IMR-90 (cell line): ENCODE results near the gene PPP1R13L. TPM values are rescaled to one million over a fixed set of nuclear protein-coding genes. Genes with fewer than 3 reads are reported as not detected.

Experiments used
- ATAC-seq: fragments of 200-7000 bp; cut with Tn5 transposase; 2 replicates; pipeline ENCODE4 v1.9.1; 2020; ENCODE audit warnings: low read depth, mild to moderate bottlenecking, moderate library complexity
- BruUV-seq: library from RNA; stranded (reverse); fragments of 400-500 nt; replicated peaks from 2 replicates; lab custom pipeline; 2021; lab: Mats Ljungman, UMichigan
- CTCF ChIA-PET: fragments of 300-600 bp; formaldehyde crosslinking; extraction: SDS; loops from one replicate; lab custom pipeline; 2021; ENCODE audit warnings: antibody characterized with exemption; lab: Yijun Ruan, JAX
- POLR2A ChIA-PET: fragments of 300-600 bp; sonication (Branson Sonifier 250); formaldehyde crosslinking; loops from one replicate; lab custom pipeline; 2022; ENCODE audit warnings: antibody characterized with exemption; ENCODE audit not compliant: unreplicated experiment; lab: Charles Lee
- DNase-seq: peaks from one replicate; pipeline ENCODE4 v3.0.0; 2013
- H2AFZ ChIP-seq: replicated peaks from 2 replicates; pipeline ENCODE3; 2013; ENCODE audit warnings: low read length, mild to moderate bottlenecking; ENCODE audit not compliant: poor library complexity
- H2AK5ac ChIP-seq: 2 replicates; pipeline ENCODE4 v1.6.1; 2013; ENCODE audit warnings: low read depth, low read length, inconsistent platforms
- H2AK9ac ChIP-seq: replicated peaks from 2 replicates; pipeline ENCODE3; 2013; ENCODE audit warnings: mild to moderate bottlenecking, low read depth, low read length, moderate library complexity; ENCODE audit not compliant: poor library complexity
- H2BK120ac ChIP-seq: 2 replicates; pipeline ENCODE4 v1.6.1; 2013; ENCODE audit warnings: low read depth, low read length, inconsistent platforms
- H2BK15ac ChIP-seq: 3 replicates; pipeline ENCODE4 v1.6.1; 2013; ENCODE audit warnings: low read depth, low read length, inconsistent platforms
- H2BK20ac ChIP-seq: 2 replicates; pipeline ENCODE4 v1.6.1; 2013; ENCODE audit warnings: low read depth, mild to moderate bottlenecking, inconsistent platforms, low read length, moderate library complexity
- H2BK5ac ChIP-seq: 2 replicates; pipeline ENCODE4 v1.6.1; 2013; ENCODE audit warnings: mild to moderate bottlenecking, low read depth, low read length, inconsistent platforms; ENCODE audit not compliant: poor library complexity, severe bottlenecking
- H3K14ac ChIP-seq: replicated peaks from 2 replicates; pipeline ENCODE4 v1.6.1; 2013; ENCODE audit warnings: low read depth, low read length, inconsistent platforms
- H3K18ac ChIP-seq: 2 replicates; pipeline ENCODE4 v1.6.1; 2013; ENCODE audit warnings: low read depth, low read length, control low read depth
- H3K23ac ChIP-seq: 2 replicates; pipeline ENCODE4 v1.6.1; 2013; ENCODE audit warnings: low read depth, low read length, inconsistent platforms
- H3K27ac ChIP-seq: 2 replicates; pipeline ENCODE4 v1.5.1; 2013; ENCODE audit warnings: mild to moderate bottlenecking, control low read depth, low read length; ENCODE audit not compliant: insufficient read depth
- H3K27me3 ChIP-seq: 2 replicates; pipeline ENCODE4 v1.6.1; 2013; ENCODE audit warnings: low read length; ENCODE audit not compliant: control insufficient read depth, insufficient read depth
- H3K36me3 ChIP-seq: 2 replicates; pipeline ENCODE4 v1.6.1; 2013; ENCODE audit warnings: low read length, mixed read lengths; ENCODE audit not compliant: control insufficient read depth, insufficient read depth
- H3K4ac ChIP-seq: 2 replicates; pipeline ENCODE4 v1.6.1; 2013; ENCODE audit warnings: low read depth, low read length, inconsistent platforms
- H3K4me1 ChIP-seq: 2 replicates; pipeline ENCODE4 v1.6.1; 2013; ENCODE audit warnings: low read length, mixed read lengths; ENCODE audit not compliant: control insufficient read depth, insufficient read depth
- H3K4me2 ChIP-seq: 2 replicates; pipeline ENCODE4 v1.6.1; 2013; ENCODE audit warnings: low read depth, mild to moderate bottlenecking, control low read depth, low read length, moderate library complexity
- H3K4me3 ChIP-seq: 2 replicates; pipeline ENCODE4 v1.5.1; 2013; ENCODE audit warnings: low read depth, mild to moderate bottlenecking, control low read depth, low read length, moderate library complexity; ENCODE audit not compliant: insufficient read depth
- H3K56ac ChIP-seq: 2 replicates; pipeline ENCODE4 v1.6.1; 2013; ENCODE audit warnings: low read length, inconsistent platforms; ENCODE audit not compliant: insufficient read depth; ENCODE audit errors: extremely low read depth
- H3K79me1 ChIP-seq, 2 experiments: 2 replicates each; pipeline ENCODE4 v1.6.1; 2013; ENCODE audit warnings: low read length in 2 of 2, inconsistent platforms in 1 of 2, low read depth in 1 of 2
- H3K9ac ChIP-seq: 2 replicates; pipeline ENCODE4 v1.6.1; 2013; ENCODE audit warnings: low read depth, low read length, control low read depth
- H3K9me1 ChIP-seq: 2 replicates; pipeline ENCODE4 v1.6.1; 2013; ENCODE audit warnings: low read length, inconsistent platforms; ENCODE audit not compliant: insufficient read depth
- H3K9me3 ChIP-seq: 2 replicates; pipeline ENCODE4 v1.6.1; 2013; ENCODE audit warnings: low read length; ENCODE audit not compliant: control insufficient read depth, insufficient read depth
- H4K20me1 ChIP-seq: 2 replicates; pipeline ENCODE4 v1.6.1; 2013; ENCODE audit warnings: low read length, inconsistent platforms; ENCODE audit not compliant: insufficient read depth
- H4K5ac ChIP-seq: 2 replicates; pipeline ENCODE4 v1.6.1; 2013; ENCODE audit warnings: mild to moderate bottlenecking, low read depth, low read length, control low read depth
- H4K8ac ChIP-seq, 2 experiments: 2 replicates each; pipeline ENCODE4 v1.6.1; 2013; ENCODE audit warnings: low read depth in 2 of 2, low read length in 2 of 2, control low read depth in 1 of 2, inconsistent platforms in 1 of 2
- H4K91ac ChIP-seq: 2 replicates; pipeline ENCODE4 v1.6.1; 2013; ENCODE audit warnings: low read depth, low read length, inconsistent platforms; ENCODE audit not compliant: insufficient read depth
- BHLHE40 ChIP-seq: fragments of 150-350 bp; IDR thresholded peaks from 2 replicates; pipeline ENCODE4 v1.6.1; 2016; ENCODE audit warnings: mild to moderate bottlenecking, low read depth, low read length
- CEBPB ChIP-seq: IDR thresholded peaks from 2 replicates; pipeline ENCODE4 v1.6.1; 2012; ENCODE audit warnings: low read depth, low read length, improper control_type of control experiment
- CHD1 ChIP-seq: IDR thresholded peaks from 2 replicates; pipeline ENCODE4 v1.6.1; 2012; ENCODE audit warnings: low read depth, low read length, improper control_type of control experiment
- FOS ChIP-seq: fragments of 150-350 bp; IDR thresholded peaks from 2 replicates; pipeline ENCODE4 v1.6.1; 2016; ENCODE audit warnings: low read depth, low read length
- MAFK ChIP-seq: IDR thresholded peaks from 2 replicates; pipeline ENCODE4 v1.6.1; 2012; ENCODE audit warnings: low read depth, low read length, improper control_type of control experiment
- MAZ ChIP-seq: IDR thresholded peaks from 2 replicates; pipeline ENCODE4 v1.6.1; 2012; ENCODE audit warnings: low read depth, mild to moderate bottlenecking, low read length, improper control_type of control experiment, moderate library complexity, borderline replicate concordance
- MXI1 ChIP-seq: IDR thresholded peaks from 2 replicates; pipeline ENCODE4 v1.6.1; 2012; ENCODE audit warnings: low read depth, mild to moderate bottlenecking, low read length, moderate library complexity, borderline replicate concordance
- NFE2L2 ChIP-seq: fragments of 150-350 bp; IDR thresholded peaks from 2 replicates; pipeline ENCODE4 v1.6.1; 2016; ENCODE audit warnings: low read depth, mild to moderate bottlenecking, low read length
- POLR2A ChIP-seq: IDR thresholded peaks from 2 replicates; pipeline ENCODE4 v1.6.1; 2012; ENCODE audit warnings: mild to moderate bottlenecking, low read depth, low read length
- RAD21 ChIP-seq: IDR thresholded peaks from 2 replicates; pipeline ENCODE4 v1.6.1; 2012; ENCODE audit warnings: low read length, improper control_type of control experiment
- RFX5 ChIP-seq: IDR thresholded peaks from 2 replicates; pipeline ENCODE4 v1.8.0; 2012; ENCODE audit warnings: low read depth, mild to moderate bottlenecking, low read length, moderate library complexity
- SMC3 ChIP-seq: fragments of 150-350 bp; IDR thresholded peaks from 2 replicates; pipeline ENCODE4 v1.6.1; 2016; ENCODE audit warnings: low read depth, mild to moderate bottlenecking, antibody characterized with exemption, low read length, moderate library complexity
- WGBS, 2 experiments: methylation state at CpG; one replicate each; pipeline versions ENCODE4 v1.1.5 to v1.1.7; 2013; ENCODE audit warnings: missing lambda C conversion rate in 2 of 2; ENCODE audit not compliant: insufficient read length in 1 of 2; ENCODE audit errors: extremely low coverage in 2 of 2; 5-methylcytosine and 5-hydroxymethylcytosine counted together
- dilution Hi-C: fragments of 300-500 bp; cut with HindIII; formaldehyde crosslinking; loops from one replicate; pipeline ENCODE4 v1.14.3; 2018; ENCODE audit warnings: low sequenced_read_pairs; ENCODE audit not compliant: unreplicated experiment
- in situ Hi-C: fragments of 300-500 bp; cut with MboI; formaldehyde crosslinking; loops from 3 replicates; pipeline ENCODE4 v1.14.3; 2019; ENCODE audit warnings: low sequenced_read_pairs, inconsistent platforms, mixed read lengths
- intact Hi-C: fragments of 100-400 bp; cut with micrococcal nuclease; formaldehyde crosslinking; loops from 2 replicates; pipeline ENCODE4 v1.10.0; 2022
- polyA plus RNA-seq, 3 experiments: library from polyadenylated mRNA; depleted of rRNA; stranded (reverse); fragments of >200 nt; gene quantifications; 2 replicates each; pipeline ENCODE4 v1.2.3, GENCODE V29; 2012; ENCODE audit warnings: low replicate concordance in 1 of 3
- total RNA-seq: library from RNA; depleted of rRNA; stranded (reverse); fragments of >200 nt; gene quantifications from 2 replicates; pipeline ENCODE4 v1.2.3, GENCODE V29; 2012
- TF ChIP-seq, protein P1 (sequence below): fragments of 150-350 bp; IDR thresholded peaks from 2 replicates; pipeline ENCODE4 v1.6.1; 2017; ENCODE audit warnings: mild to moderate bottlenecking, antibody characterized with exemption, low read length, low read depth
- TF ChIP-seq, protein P2 (sequence below): fragments of 150-350 bp; IDR thresholded peaks from 2 replicates; pipeline ENCODE4 v1.6.1; 2016; ENCODE audit warnings: low read depth, mild to moderate bottlenecking, low read length, moderate library complexity, borderline replicate concordance
- TF ChIP-seq, protein P3 (sequence below): conservative IDR thresholded peaks from 2 replicates; pipeline ENCODE4 v1.5.1; 2012; ENCODE audit warnings: mild to moderate bottlenecking, low read depth, low read length, improper control_type of control experiment

Gene PPP1R13L
- total and polyA plus RNA-seq, 2 of the 4 experiments (the other 2 are of a cell fraction), result 3.0 to 13.3 TPM

- 86% methylated on average over 8 of the region's 15 CpGs; no CpG with 5 or more reads in 1 of the 2 experiments for WGBS, 2 experiments
- POLR2A ChIA-PET, result no interaction called here
- dilution Hi-C loops (no loop called here), intact Hi-C loops (no loop called here), in situ Hi-C loops (no loop called here)
- Histone ChIP-seq H3K23ac (no peak overlapping the region), H3K9me1 (no peaks in the 10 kb centered on the region; the same call in 1 of the 2 replicates), H2BK120ac (no peak overlapping the region), H3K4me1 (0 out of 2 replicates have a peak, but pooled peaks cover 2% of the 10 kb centered on the region), H3K79me1 (peaks cover 5 to 39% of the 10 kb centered on the region in 2 experiments; a peak in 3 of 4 replicates), H3K9ac (no peak overlapping the region), H3K4ac (no peak overlapping the region), H4K5ac (no peak overlapping the region), H2AK9ac (no peak overlapping the region), H3K4me2 (no peak overlapping the region), H3K4me3 (no peak overlapping the region), H3K27ac (no peak overlapping the region), H3K18ac (no peak overlapping the region), H2AK5ac (no peak overlapping the region), H4K8ac (no peak overlapping the region), H2BK15ac (no peak overlapping the region), H2AFZ (no peak overlapping the region), H3K36me3 (peaks cover 15% of the 10 kb centered on the region), H2BK20ac (no peak overlapping the region), H3K56ac (no peak overlapping the region), H3K9me3 (no peaks in the 10 kb centered on the region), H2BK5ac (no peak overlapping the region), H4K91ac (no peak overlapping the region), H3K27me3 (no peaks in the 10 kb centered on the region), H4K20me1 (no peaks in the 10 kb centered on the region; the same call in 1 of the 2 replicates), H3K14ac (no peak overlapping the region)
- DNase-seq (no peak), ATAC-seq (no peak)
- CTCF ChIA-PET, result no interaction called here
- BruUV-seq, result no TSS peak
- TF ChIP-seq MAZ (no peak), MAFK (no peak), SMC3 (no peak), BHLHE40 (no peak), RFX5 (no peak), MXI1 (no peak), NFE2L2 (no peak), RAD21 (no peak), POLR2A (no peak), CHD1 (no peak), CEBPB (no peak), FOS (no peak)
- TF ChIP-seq, protein P1, sequence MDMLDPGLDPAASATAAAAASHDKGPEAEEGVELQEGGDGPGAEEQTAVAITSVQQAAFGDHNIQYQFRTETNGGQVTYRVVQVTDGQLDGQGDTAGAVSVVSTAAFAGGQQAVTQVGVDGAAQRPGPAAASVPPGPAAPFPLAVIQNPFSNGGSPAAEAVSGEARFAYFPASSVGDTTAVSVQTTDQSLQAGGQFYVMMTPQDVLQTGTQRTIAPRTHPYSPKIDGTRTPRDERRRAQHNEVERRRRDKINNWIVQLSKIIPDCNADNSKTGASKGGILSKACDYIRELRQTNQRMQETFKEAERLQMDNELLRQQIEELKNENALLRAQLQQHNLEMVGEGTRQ, result no peak
- TF ChIP-seq, protein P2, sequence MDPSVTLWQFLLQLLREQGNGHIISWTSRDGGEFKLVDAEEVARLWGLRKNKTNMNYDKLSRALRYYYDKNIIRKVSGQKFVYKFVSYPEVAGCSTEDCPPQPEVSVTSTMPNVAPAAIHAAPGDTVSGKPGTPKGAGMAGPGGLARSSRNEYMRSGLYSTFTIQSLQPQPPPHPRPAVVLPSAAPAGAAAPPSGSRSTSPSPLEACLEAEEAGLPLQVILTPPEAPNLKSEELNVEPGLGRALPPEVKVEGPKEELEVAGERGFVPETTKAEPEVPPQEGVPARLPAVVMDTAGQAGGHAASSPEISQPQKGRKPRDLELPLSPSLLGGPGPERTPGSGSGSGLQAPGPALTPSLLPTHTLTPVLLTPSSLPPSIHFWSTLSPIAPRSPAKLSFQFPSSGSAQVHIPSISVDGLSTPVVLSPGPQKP, result no peak
- TF ChIP-seq, protein P3, sequence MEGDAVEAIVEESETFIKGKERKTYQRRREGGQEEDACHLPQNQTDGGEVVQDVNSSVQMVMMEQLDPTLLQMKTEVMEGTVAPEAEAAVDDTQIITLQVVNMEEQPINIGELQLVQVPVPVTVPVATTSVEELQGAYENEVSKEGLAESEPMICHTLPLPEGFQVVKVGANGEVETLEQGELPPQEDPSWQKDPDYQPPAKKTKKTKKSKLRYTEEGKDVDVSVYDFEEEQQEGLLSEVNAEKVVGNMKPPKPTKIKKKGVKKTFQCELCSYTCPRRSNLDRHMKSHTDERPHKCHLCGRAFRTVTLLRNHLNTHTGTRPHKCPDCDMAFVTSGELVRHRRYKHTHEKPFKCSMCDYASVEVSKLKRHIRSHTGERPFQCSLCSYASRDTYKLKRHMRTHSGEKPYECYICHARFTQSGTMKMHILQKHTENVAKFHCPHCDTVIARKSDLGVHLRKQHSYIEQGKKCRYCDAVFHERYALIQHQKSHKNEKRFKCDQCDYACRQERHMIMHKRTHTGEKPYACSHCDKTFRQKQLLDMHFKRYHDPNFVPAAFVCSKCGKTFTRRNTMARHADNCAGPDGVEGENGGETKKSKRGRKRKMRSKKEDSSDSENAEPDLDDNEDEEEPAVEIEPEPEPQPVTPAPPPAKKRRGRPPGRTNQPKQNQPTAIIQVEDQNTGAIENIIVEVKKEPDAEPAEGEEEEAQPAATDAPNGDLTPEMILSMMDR, result no peak
Observed at GRCh38 chr19:45408830-45409556, 4.1 kb upstream of the PPP1R13L start.
